Measurements from ENCODE around the gene ZNF407.

Gene ZNF407

GRCh38 chr18:74698881-74699280 lies 101.2 kb downstream of the ZNF407 start:
- no peak overlapping the region for H3K27ac ChIP-seq (ENCODE audit: low read length)
- no peak overlapping the region for H3K9ac ChIP-seq (ENCODE audit: low read depth, low read length)
- H4K20me1 ChIP-seq (ENCODE audit: insufficient read depth, low read length), result peaks cover 5% of the 10 kb centered on the region; the same call in 1 of the 2 replicates
- no peaks in the 10 kb centered on the region for H3K9me3 ChIP-seq (ENCODE audit: insufficient read depth, low read length, severe bottlenecking)
- no peaks in the 10 kb centered on the region for H3K4me1 ChIP-seq (ENCODE audit: insufficient read depth, low read length)
- DNase-seq (no peak), ATAC-seq (ENCODE audit: insufficient read depth, low read depth) (no peak)
- no peak overlapping the region for H2AFZ ChIP-seq (ENCODE audit: low read depth, low read length)
- H3K27me3 ChIP-seq (ENCODE audit: insufficient read depth, low read length, poor library complexity), result no peaks in the 10 kb centered on the region
- no peak overlapping the region for H3K4me2 ChIP-seq (ENCODE audit: insufficient read depth, low read length)
- H3K36me3 ChIP-seq (ENCODE audit: insufficient read depth, low read length), result 0 out of 2 replicates have a peak, but pooled peaks cover 5% of the 10 kb centered on the region
- no peak overlapping the region for H3K4me3 ChIP-seq (ENCODE audit: low read depth in 1 of 2, low read length in 2 of 2)
- no peaks in the 10 kb centered on the region for H3K79me2 ChIP-seq (ENCODE audit: insufficient read depth, low read length)
- TF ChIP-seq EZH2 (IDR thresholded peaks at IDR 0.05; ENCODE audit: borderline replicate concordance, low read depth, low read length, severe bottlenecking) (no peak), CTCF (IDR thresholded peaks at IDR 0.05; ENCODE audit: borderline replicate concordance, extremely low read depth, low read length, poor library complexity, severe bottlenecking) (no peak)

GRCh38 chr18:74699455-74699854 lies 101.8 kb downstream of the ZNF407 start:
- no peak for TF ChIP-seq EZH2 (IDR thresholded peaks at IDR 0.05; ENCODE audit: borderline replicate concordance, low read depth, low read length, severe bottlenecking)
- ATAC-seq (ENCODE audit: insufficient read depth, low read depth), result no peak
- no peak overlapping the region for H3K9ac ChIP-seq (ENCODE audit: low read depth, low read length)

GRCh38 chr18:74702950-74703349 lies 105.3 kb downstream of the ZNF407 start:
- H3K4me3 ChIP-seq (ENCODE audit: low read depth in 1 of 2, low read length in 2 of 2), result no peak overlapping the region
- H2AFZ ChIP-seq (ENCODE audit: low read depth, low read length), result no peak overlapping the region
- H3K79me2 ChIP-seq (ENCODE audit: insufficient read depth, low read length), result no peaks in the 10 kb centered on the region
- no peak overlapping the region for H3K27ac ChIP-seq (ENCODE audit: low read length)
- H3K9ac ChIP-seq (ENCODE audit: low read depth, low read length), result no peak overlapping the region
- no peak for DNase-seq
- H3K9me3 ChIP-seq (ENCODE audit: insufficient read depth, low read length, severe bottlenecking), result no peaks in the 10 kb centered on the region
- no peaks in the 10 kb centered on the region for H3K4me1 ChIP-seq (ENCODE audit: insufficient read depth, low read length)
- 0 out of 2 replicates have a peak, but pooled peaks cover 5% of the 10 kb centered on the region for H3K36me3 ChIP-seq (ENCODE audit: insufficient read depth, low read length)
- H4K20me1 ChIP-seq (ENCODE audit: insufficient read depth, low read length), result peaks cover 3% of the 10 kb centered on the region; the same call in 1 of the 2 replicates
- H3K4me2 ChIP-seq (ENCODE audit: insufficient read depth, low read length), result no peak overlapping the region
- no peaks in the 10 kb centered on the region for H3K27me3 ChIP-seq (ENCODE audit: insufficient read depth, low read length, poor library complexity)
- TF ChIP-seq EZH2 (IDR thresholded peaks at IDR 0.05; ENCODE audit: borderline replicate concordance, low read depth, low read length, severe bottlenecking), result no peak
- no peak for TF ChIP-seq CTCF (IDR thresholded peaks at IDR 0.05; ENCODE audit: borderline replicate concordance, extremely low read depth, low read length, poor library complexity, severe bottlenecking)
- ATAC-seq (ENCODE audit: insufficient read depth, low read depth), result no peak

More at GRCh38 chr18:74699455-74699854, 101.8 kb downstream of the ZNF407 start:
- Histone ChIP-seq H3K27me3 (ENCODE audit: insufficient read depth, low read length, poor library complexity) (no peaks in the 10 kb centered on the region), H3K4me3 (ENCODE audit: low read depth in 1 of 2, low read length in 2 of 2) (no peak overlapping the region), H3K27ac (ENCODE audit: low read length) (no peak overlapping the region), H2AFZ (ENCODE audit: low read depth, low read length) (no peak overlapping the region), H3K36me3 (ENCODE audit: insufficient read depth, low read length) (0 out of 2 replicates have a peak, but pooled peaks cover 5% of the 10 kb centered on the region), H3K79me2 (ENCODE audit: insufficient read depth, low read length) (no peaks in the 10 kb centered on the region), H3K4me2 (ENCODE audit: insufficient read depth, low read length) (no peak overlapping the region), H3K4me1 (ENCODE audit: insufficient read depth, low read length) (no peaks in the 10 kb centered on the region), H3K9me3 (ENCODE audit: insufficient read depth, low read length, severe bottlenecking) (no peaks in the 10 kb centered on the region), H4K20me1 (ENCODE audit: insufficient read depth, low read length) (peaks cover 5% of the 10 kb centered on the region; the same call in 1 of the 2 replicates)
- no peak for DNase-seq

- Histone ChIP-seq H3K27me3 (ENCODE audit: insufficient read depth, low read length, poor library complexity) (no peaks in the 10 kb centered on the region), H3K27ac (ENCODE audit: low read length) (no peak overlapping the region), H3K79me2 (ENCODE audit: insufficient read depth, low read length) (no peaks in the 10 kb centered on the region), H3K36me3 (ENCODE audit: insufficient read depth, low read length) (no peaks in the 10 kb centered on the region), H3K9ac (ENCODE audit: low read depth, low read length) (no peak overlapping the region), H3K9me3 (ENCODE audit: insufficient read depth, low read length, severe bottlenecking) (no peaks in the 10 kb centered on the region), H4K20me1 (ENCODE audit: insufficient read depth, low read length) (peaks cover 4% of the 10 kb centered on the region; the same call in 1 of the 2 replicates), H3K4me2 (ENCODE audit: insufficient read depth, low read length) (no peak overlapping the region), H3K4me1 (ENCODE audit: insufficient read depth, low read length) (no peaks in the 10 kb centered on the region), H2AFZ (ENCODE audit: low read depth, low read length) (no peak overlapping the region), H3K4me3 (ENCODE audit: low read depth in 1 of 2, low read length in 2 of 2) (no peak overlapping the region)
- ATAC-seq (ENCODE audit: insufficient read depth, low read depth) (no peak), DNase-seq (no peak)
- TF ChIP-seq CTCF (IDR thresholded peaks at IDR 0.05; ENCODE audit: borderline replicate concordance, extremely low read depth, low read length, poor library complexity, severe bottlenecking) (no peak), EZH2 (IDR thresholded peaks at IDR 0.05; ENCODE audit: borderline replicate concordance, low read depth, low read length, severe bottlenecking) (no peak)
Observed at GRCh38 chr18:74708169-74708568, 110.5 kb downstream of the ZNF407 start.

All from DND-41 (cell line).